Nucleus accumbens (tissue), 56 donors: ENCODE data around the gene PAPOLG.
A peak's percentile ranks its signal among the peaks of the same experiment; 100 is the strongest.

Experiments
- DNase-seq, 56 donors: peaks; one replicate each; lab custom pipeline; 2025; lab: John Stamatoyannopoulos, UW

The PAPOLG gene

GRCh38 chr2:60756097-60757087 is at the start of gene PAPOLG:
PAPOLG (plus strand) TSS chr2:60756268; CDS start chr2:60756479, 211 bp downstream.
- peak; percentile 38 to 96 (median 86) for DNase-seq

GRCh38 chr2:60707750-60708371 is 48.2 kb upstream of the PAPOLG start:
- DNase-seq, result no peak

GRCh38 chr2:60708630-60709320 is 47.3 kb upstream of the PAPOLG start:
- no peak for DNase-seq

- peak in 16 of 56 donors; percentile 3 to 36 (median 9) for DNase-seq
Measured at GRCh38 chr2:60710707-60711106, 45.4 kb upstream of the PAPOLG start.

GRCh38 chr2:60715561-60715960 is 40.5 kb upstream of the PAPOLG start:
- DNase-seq, result no peak

GRCh38 chr2:60717691-60718090 is 38.4 kb upstream of the PAPOLG start:
- peak in 5 of 56 donors; percentile 3 to 7 (median 5) for DNase-seq

GRCh38 chr2:60719331-60719730 is 36.7 kb upstream of the PAPOLG start:
- DNase-seq, result no peak

- no peak for DNase-seq
Measured at GRCh38 chr2:60725466-60725865, 30.6 kb upstream of the PAPOLG start.

- no peak for DNase-seq
Measured at GRCh38 chr2:60728855-60729254, 27.2 kb upstream of the PAPOLG start.

GRCh38 chr2:60735496-60736250 is 20.4 kb upstream of the PAPOLG start:
- peak in 1 of 56 donors; percentile 7 for DNase-seq

- no peak for DNase-seq
Measured at GRCh38 chr2:60738679-60739078, 17.4 kb upstream of the PAPOLG start.

- no peak for DNase-seq
Measured at GRCh38 chr2:60739156-60739555, 16.9 kb upstream of the PAPOLG start.

- DNase-seq, result no peak
Measured at GRCh38 chr2:60741576-60741975, 14.5 kb upstream of the PAPOLG start.

GRCh38 chr2:60742419-60742818 is 13.6 kb upstream of the PAPOLG start:
- DNase-seq, result no peak

- no peak for DNase-seq
Measured at GRCh38 chr2:60745330-60745729, 10.7 kb upstream of the PAPOLG start.

GRCh38 chr2:60745761-60746160 is 10.3 kb upstream of the PAPOLG start:
- DNase-seq, result peak in 3 of 56 donors; percentile 2 to 8 (median 5)

- DNase-seq, result peak in 3 of 56 donors; percentile 0 to 9 (median 3)
Measured at GRCh38 chr2:60746318-60746717, 9.8 kb upstream of the PAPOLG start.

- DNase-seq, result peak in 3 of 56 donors; percentile 1 to 42 (median 24)
Measured at GRCh38 chr2:60759654-60760053, 3.6 kb downstream of the PAPOLG start.

- DNase-seq, result no peak
Measured at GRCh38 chr2:60764736-60765534, 8.9 kb downstream of the PAPOLG start.
